HG03460 (cell line): ENCODE data around the gene SPDYC.

Experiments used
- ATAC-seq: cut with Tn5 transposase; IDR thresholded peaks from one replicate; pipeline ENCODE4 v1.9.1; 2021; ENCODE audit not compliant: unreplicated experiment

Gene SPDYC

DNA sequence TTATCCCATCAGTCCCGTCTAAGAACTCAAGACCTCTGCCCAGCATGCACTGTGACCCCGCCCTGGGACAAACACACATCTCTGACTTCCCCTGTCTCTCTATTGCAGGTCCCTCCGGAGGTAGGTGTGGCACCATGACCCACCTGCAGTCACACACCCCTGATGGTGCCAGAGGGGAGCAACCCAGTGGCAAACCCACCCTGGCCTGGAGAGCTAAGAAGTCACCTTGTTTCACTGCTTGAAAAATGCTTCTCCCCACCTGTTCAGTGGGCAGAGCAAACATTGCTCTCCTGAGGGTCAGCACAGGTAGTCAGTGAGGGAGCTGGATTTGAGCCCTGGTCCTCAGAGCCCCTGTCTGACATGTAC lies 35.6 kb downstream of the SPDYC start:
- ATAC-seq = no peak

DNA sequence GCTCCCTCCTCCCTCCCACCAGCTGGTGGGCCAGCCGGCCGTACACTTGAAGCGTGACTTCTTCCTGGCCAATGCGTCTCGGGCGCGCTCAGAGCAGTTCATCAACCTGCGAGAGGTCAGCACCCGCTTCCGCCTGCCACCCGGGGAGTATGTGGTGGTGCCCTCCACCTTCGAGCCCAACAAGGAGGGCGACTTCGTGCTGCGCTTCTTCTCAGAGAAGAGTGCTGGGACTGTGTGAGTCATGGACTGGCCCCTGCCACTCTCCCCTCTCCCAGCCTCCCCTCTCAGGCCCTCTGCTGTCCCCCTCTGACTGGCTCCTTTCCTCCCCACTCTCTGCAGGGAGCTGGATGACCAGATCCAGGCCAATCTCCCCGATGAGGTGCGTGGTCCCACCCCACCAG lies 36.4 kb downstream of the SPDYC start:
- ATAC-seq = no peak

DNA sequence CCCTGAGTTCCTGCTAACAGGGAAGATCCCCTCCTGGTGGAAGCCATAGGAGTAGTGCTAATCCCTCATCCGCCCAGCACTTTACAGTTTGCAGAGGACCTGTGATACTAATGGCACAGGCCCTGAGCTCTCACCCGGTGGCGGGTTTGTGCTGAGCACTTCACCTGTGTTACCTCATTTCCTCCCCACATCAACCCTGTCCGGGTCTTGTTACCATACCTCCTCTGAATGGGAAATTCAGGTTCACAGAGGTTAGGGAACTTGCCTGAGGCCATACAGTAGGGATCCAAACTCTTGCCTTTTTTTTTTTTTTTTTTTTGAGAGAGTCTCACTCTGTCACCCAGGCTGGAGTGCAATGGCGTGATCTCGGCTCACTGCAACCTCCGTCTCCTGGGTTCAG lies 36.9 kb downstream of the SPDYC start:
- ATAC-seq = no peak

- ATAC-seq = no peak
Observed at GRCh38 chr11:65207918-65208784, 38.1 kb downstream of the SPDYC start.

DNA sequence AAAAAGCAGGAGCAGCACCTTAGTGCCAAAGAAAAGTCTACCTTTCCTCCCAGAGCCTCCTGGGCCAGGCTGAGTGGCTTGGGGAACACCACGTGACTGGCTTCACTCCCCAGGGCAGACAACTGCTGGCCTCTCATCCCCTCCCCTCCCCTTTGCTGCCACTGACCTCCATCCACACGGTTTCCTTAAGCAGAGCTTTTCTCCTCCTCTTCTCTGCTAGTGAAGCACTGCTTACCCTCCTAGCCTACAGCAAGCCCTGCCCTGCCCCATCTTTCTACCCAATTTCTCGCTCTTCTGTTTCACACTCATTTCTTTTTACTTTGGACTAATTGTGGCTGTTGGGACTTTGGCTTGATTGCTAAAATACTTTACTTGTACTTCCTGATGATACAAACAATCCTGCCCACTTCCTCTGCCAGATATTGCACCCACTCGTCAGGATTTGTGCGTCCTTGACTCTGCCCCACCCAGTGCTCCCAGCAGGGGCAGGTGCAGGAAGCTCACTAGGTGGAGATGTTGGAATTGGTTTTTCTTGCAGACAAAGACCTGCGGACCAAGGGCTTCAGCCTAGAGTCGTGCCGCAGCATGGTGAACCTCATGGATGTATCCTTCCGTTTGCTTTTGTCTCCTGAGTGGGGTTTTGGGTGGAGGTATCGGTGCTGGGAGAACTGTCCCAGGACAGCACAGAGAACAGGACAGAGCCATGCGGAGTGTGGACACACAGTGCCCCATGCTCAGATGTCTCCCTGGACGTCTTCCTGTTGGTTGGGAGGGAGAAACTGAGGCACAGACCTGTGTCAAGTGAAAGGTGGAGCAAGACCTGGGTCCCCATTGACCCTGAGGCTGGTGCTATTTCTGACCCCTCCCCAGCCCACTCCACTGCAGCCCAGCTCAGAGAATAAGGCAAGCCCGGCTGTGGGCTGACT lies 39.0 kb downstream of the SPDYC start:
- ATAC-seq = no peak

GRCh38 chr11:65209711-65210360 lies 39.8 kb downstream of the SPDYC start:
- ATAC-seq = no peak

DNA sequence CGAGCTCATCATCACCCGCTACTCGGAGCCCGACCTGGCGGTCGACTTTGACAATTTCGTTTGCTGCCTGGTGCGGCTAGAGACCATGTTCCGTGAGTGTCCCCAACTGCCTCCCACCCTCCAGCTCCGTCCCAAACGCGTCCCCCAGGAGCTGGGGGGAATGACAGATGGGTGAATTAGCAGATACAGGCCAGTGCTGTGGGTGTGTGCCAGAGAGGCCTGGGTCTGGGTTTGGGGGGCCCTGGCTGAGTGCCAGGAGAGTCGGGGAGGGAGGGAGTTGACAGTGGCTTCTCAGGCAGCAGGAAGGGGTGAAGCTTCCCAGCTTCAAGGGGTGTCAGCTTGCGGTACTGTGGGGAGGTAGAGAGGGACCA lies 40.3 kb downstream of the SPDYC start:
- no peak for ATAC-seq

DNA sequence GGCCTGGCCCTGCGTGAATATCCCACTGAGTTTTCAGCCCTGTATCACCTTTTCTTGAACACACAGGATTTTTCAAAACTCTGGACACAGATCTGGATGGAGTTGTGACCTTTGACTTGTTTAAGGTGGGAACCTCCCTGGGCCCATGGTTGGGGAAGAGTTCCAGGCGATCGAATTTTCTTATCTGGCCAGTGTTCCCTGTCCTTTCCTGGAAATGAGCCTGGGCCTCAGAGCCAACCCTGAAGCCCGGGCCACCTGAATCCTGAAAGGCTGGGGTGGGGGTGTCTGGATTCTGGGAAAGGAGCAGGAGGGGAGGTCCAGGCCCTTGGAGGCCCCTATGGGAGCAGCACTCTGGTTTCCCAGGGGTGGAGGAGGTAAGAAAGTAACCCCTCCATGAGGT lies 40.7 kb downstream of the SPDYC start:
- ATAC-seq = no peak

DNA sequence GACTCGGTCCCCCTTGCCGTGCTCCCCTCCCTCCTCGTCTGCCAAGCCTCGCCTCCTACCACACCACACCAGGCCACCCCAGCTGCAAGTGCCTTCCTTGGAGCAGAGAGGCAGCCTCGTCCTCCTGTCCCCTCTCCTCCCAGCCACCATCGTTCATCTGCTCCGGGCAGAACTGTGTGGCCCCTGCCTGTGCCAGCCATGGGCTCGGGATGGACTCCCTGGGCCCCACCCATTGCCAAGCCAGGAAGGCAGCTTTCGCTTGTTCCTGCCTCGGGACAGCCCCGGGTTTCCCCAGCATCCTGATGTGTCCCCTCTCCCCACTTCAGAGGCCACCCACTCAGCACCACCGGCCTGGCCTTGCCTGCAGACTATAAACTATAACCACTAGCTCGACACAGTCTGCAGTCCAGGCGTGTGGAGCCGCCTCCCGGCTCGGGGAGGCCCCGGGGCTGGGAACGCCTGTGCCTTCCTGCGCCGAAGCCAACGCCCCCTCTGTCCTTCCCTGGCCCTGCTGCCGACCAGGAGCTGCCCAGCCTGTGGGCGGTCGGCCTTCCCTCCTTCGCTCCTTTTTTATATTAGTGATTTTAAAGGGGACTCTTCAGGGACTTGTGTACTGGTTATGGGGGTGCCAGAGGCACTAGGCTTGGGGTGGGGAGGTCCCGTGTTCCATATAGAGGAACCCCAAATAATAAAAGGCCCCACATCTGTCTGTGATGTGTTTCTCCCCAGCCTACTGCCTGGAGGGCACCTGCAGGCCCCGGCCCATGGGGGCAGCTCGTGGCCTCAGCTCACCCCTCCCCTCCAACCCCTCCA lies 41.5 kb downstream of the SPDYC start:
- no peak for ATAC-seq

- no peak for ATAC-seq
Observed at GRCh38 chr11:65212226-65212801, 42.3 kb downstream of the SPDYC start.

DNA sequence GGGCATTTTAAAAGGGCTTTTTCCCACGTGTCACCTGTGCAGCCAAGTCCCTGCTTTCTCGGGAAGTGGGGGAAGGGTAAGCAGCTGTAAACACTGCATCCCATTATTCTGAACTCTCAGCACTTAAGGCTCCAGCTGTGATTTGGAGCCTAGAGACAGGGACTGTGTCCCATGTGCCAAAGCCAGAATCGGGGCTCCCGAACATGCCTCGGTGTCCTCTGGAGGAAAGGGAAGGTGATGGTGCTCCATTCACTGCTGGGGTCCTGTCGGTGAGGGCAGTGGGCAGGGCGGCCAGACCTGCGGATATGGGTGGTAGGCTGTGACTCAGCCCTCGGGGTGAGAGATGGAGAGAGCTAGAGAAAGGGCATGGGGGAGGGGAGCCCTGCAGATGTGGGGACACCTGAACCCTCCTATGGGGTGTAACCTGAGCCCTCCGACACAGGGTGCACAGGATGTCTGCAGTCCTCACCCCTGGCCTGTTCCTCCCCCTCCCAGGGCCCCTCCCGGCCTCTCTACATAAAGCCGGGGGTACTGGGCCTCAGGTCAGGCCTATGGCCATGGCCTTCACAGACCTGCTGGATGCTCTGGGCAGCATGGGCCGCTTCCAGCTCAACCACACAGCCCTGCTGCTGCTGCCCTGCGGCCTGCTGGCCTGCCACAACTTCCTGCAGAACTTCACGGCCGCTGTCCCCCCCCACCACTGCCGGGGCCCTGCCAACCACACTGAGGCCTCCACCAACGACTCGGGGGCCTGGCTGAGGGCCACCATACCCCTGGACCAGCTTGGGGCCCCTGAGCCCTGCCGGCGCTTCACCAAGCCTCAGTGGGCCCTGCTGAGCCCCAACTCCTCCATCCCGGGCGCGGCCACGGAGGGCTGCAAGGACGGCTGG lies 43.5 kb downstream of the SPDYC start:
- no peak for ATAC-seq

- ATAC-seq = no peak
Observed at GRCh38 chr11:65214212-65214845, 44.3 kb downstream of the SPDYC start.

DNA sequence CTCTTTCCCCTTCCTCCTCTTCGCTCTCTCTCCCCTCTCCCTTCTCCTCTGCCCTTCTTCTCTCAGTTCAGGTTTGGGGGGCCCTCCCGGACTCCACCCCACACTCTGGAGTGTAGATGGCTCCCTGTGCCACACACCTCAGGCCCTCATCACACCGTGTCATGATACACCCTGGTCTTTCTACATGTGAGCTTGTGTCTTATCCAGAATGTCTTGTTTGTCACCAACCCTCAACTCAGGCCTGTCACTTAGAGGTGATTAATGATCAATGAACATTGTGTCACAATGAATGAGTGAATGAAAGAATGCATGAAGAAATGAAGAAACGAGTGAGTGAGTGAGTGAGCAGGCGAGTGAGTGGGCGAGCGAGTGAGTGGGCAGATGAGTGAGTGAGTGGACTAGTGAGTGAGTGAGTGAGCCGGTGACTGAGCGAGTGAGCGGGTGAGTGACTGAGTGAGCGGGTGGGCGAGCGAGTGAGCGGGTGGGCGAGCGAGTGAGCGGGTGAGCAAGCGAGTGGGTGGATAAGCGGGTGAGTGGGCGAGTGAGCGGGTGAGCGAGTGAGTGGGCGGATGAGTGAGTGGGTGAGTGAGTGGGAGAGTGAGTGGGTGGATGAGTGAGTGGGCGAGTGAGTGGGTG lies 45.5 kb downstream of the SPDYC start:
- ATAC-seq = no peak

- no peak for ATAC-seq
Observed at GRCh38 chr11:65216830-65217229, 46.8 kb downstream of the SPDYC start.

DNA sequence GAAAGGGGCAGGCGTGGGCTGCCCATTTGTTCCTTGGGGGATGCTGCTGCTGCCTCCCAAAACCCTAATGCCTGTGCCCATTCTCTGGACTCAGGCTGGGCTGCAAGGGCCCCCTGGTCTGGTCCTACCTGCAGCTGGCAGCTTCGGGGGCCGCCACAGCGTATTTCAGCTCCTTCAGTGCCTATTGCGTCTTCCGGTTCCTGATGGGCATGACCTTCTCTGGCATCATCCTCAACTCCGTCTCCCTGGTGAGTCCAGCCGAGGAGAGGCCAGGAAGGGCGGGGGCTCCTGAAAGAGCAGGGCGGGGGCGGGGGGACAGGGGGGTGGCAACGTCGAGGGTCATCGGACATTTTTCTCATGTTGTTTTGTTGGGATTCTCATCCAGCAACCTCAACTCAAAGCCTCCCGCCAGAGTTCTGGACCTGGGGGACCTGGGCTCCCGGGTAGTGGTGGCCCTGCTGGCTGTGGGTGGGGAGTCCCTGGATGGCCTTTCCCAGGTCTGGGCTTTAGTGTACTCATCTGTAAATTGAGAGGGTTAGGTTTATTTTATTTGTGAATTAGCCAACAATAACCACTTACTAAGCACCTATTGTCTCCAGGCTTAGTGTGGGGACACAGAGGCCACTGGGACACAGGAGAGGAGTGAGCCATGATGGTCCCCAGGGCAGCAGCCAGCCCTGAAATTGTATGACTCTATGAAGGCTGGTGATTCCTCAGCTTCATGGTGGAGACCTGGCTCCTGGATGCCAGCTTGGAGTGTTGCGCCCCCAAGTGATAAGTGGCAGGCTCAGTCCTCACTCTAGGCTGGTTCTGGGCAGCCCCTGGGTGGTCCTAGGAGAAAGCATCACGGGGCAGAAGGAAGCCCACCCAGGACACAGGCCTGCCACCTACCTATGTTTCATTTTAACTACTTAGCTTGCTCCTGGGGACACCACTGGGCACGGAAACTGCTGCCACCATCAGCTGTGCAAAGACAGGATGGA lies 47.7 kb downstream of the SPDYC start:
- ATAC-seq = no peak

- ATAC-seq = no peak
Observed at GRCh38 chr11:65218446-65218845, 48.4 kb downstream of the SPDYC start.

DNA sequence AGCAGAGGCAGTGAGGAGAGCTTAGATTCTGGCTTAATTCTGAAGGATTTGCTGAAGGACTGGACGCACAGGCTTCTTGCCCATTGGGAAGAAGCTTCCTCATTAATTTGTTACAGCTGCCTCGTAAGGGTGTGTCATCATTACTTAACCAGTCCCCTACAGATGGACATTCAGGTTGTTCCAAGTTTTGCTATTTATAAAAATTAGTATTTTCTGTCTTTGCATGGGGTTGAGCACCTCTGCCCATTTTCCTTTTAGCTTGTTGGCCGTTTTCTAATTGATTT lies 49.8 kb downstream of the SPDYC start:
- no peak for ATAC-seq

DNA sequence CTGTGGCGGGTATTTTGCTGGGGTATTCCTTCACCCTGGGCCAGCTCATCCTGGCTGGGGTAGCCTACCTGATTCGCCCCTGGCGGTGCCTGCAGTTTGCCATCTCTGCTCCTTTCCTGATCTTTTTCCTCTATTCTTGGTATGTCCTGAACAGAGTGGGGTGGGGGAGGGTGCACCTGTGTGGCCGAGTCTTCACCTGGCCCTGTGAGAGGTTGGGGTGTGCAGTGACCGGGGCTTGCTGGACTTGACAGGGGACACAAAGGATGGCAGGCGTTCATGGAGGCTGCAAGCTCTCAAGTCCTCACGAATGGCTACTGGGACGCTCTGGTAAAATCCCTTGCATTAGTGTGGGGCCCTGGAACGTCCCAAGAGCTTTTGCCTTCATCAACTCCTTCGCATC lies 51.0 kb downstream of the SPDYC start:
- ATAC-seq = no peak
